Globus pallidus (tissue), 1 donor: ENCODE measurements around the gene IQGAP2.

Source experiments
- DNase-seq: peaks from one replicate; pipeline ENCODE4 v3.0.0-alpha.2; 2015; ENCODE audit warnings: low spot score

IQGAP2 gene

GRCh38 chr5:76755779-76756637 lies 352.9 kb downstream of the IQGAP2 start:
- no peak for DNase-seq

- DNase-seq, result no peak
Observed at GRCh38 chr5:76757049-76757448, 354.0 kb downstream of the IQGAP2 start.
